GM23338 (cell line): ENCODE data around the gene CASK. TPM values are rescaled to one million over a fixed set of nuclear protein-coding genes. Genes with fewer than 3 reads are reported as not detected.

Source experiments
- ATAC-seq: fragments of 200-7000 bp; cut with Tn5 transposase; 3 replicates; pipeline ENCODE4 v1.9.1; 2020
- DNase-seq: peaks from one replicate; pipeline ENCODE4 v3.0.0-alpha.2; 2015; ENCODE audit warnings: low spot score
- H2AFZ ChIP-seq: fragments of 200-600 bp; sonication (generic); 2 replicates; pipeline ENCODE4 v1.8.0; 2016; ENCODE audit warnings: antibody characterized with exemption, mild to moderate bottlenecking, moderate library complexity
- H3F3A ChIP-seq: fragments of 200-600 bp; sonication (generic); replicated peaks from 2 replicates; pipeline ENCODE4 v1.8.0; 2017; ENCODE audit warnings: antibody characterized with exemption, mixed run types, low read depth
- H3K27ac ChIP-seq: fragments of 200-600 bp; sonication (generic); 2 replicates; pipeline ENCODE4 v1.6.1; 2016; ENCODE audit warnings: low read depth
- H3K27me3 ChIP-seq: fragments of 200-600 bp; sonication (generic); 2 replicates; pipeline ENCODE4 v1.8.0; 2016; ENCODE audit warnings: mild to moderate bottlenecking, mixed run types, moderate library complexity; ENCODE audit not compliant: insufficient read depth
- H3K36me3 ChIP-seq: fragments of 200-600 bp; sonication (generic); 2 replicates; pipeline ENCODE4 v1.8.0; 2016; ENCODE audit warnings: mild to moderate bottlenecking; ENCODE audit not compliant: insufficient read depth
- H3K4me1 ChIP-seq: fragments of 200-600 bp; sonication (generic); 2 replicates; pipeline ENCODE4 v1.8.0; 2016; ENCODE audit warnings: mild to moderate bottlenecking, moderate library complexity; ENCODE audit not compliant: insufficient read depth
- H3K4me2 ChIP-seq: fragments of 200-600 bp; sonication (generic); 2 replicates; pipeline ENCODE4 v1.7.1; 2017; ENCODE audit warnings: mixed run types
- H3K4me3 ChIP-seq: fragments of 200-600 bp; sonication (generic); 2 replicates; pipeline ENCODE4 v1.6.1; 2016; ENCODE audit warnings: mixed run types
- H3K79me2 ChIP-seq: fragments of 200-600 bp; sonication (generic); replicated peaks from 2 replicates; pipeline ENCODE4 v1.8.0; 2017; ENCODE audit warnings: mild to moderate bottlenecking; ENCODE audit not compliant: insufficient read depth
- H3K9me2 ChIP-seq: fragments of 200-600 bp; sonication (generic); 2 replicates; pipeline ENCODE4 v1.8.0; 2017; ENCODE audit not compliant: insufficient read depth
- H4K20me1 ChIP-seq: fragments of 200-600 bp; sonication (generic); replicated peaks from 2 replicates; pipeline ENCODE4 v1.8.0; 2017; ENCODE audit warnings: mild to moderate bottlenecking; ENCODE audit not compliant: insufficient read depth
- H3K27ac Mint-ChIP-seq: 2 replicates; pipeline ENCODE4 v1.8.0; 2020; ENCODE audit warnings: inconsistent platforms, mild to moderate bottlenecking, moderate library complexity, mixed read lengths
- H3K27me3 Mint-ChIP-seq: 3 replicates; pipeline ENCODE4 v1.8.0; 2022; ENCODE audit warnings: low read depth, mild to moderate bottlenecking, moderate library complexity, mixed read lengths, inconsistent platforms; ENCODE audit not compliant: insufficient read depth, poor library complexity
- H3K36me3 Mint-ChIP-seq: 3 replicates; pipeline ENCODE4 v1.8.0; 2021; ENCODE audit warnings: low read depth, mild to moderate bottlenecking, inconsistent platforms, moderate library complexity, mixed read lengths
- H3K4me1 Mint-ChIP-seq: 3 replicates; pipeline ENCODE4 v1.8.0; 2020; ENCODE audit warnings: mild to moderate bottlenecking, inconsistent platforms, mixed read lengths
- H3K4me3 Mint-ChIP-seq: 3 replicates; pipeline ENCODE4 v1.8.0; 2021; ENCODE audit warnings: moderate library complexity, mild to moderate bottlenecking, inconsistent platforms, mixed read lengths
- H3K9me3 Mint-ChIP-seq: 3 replicates; pipeline ENCODE4 v1.8.0; 2020; ENCODE audit warnings: moderate library complexity, mild to moderate bottlenecking, inconsistent platforms, mixed read lengths
- CREB1 ChIP-seq: fragments of 250-450 bp; sonication (Bioruptor Pico); IDR thresholded peaks from 2 replicates; pipeline ENCODE4 v1.5.0; 2020; ENCODE audit warnings: low read depth, mild to moderate bottlenecking, moderate library complexity
- ETS1 ChIP-seq: IDR thresholded peaks from 2 replicates; pipeline ENCODE4 v1.6.1; 2016; ENCODE audit warnings: antibody characterized with exemption
- EZH2 ChIP-seq: fragments of 200-600 bp; sonication (generic); IDR thresholded peaks from one replicate; pipeline ENCODE4 v1.8.0; 2017; ENCODE audit warnings: antibody characterized with exemption, mild to moderate bottlenecking, low read depth; ENCODE audit not compliant: unreplicated experiment
- JUNB ChIP-seq: IDR thresholded peaks from one replicate; pipeline ENCODE4 v1.6.1; 2016; ENCODE audit warnings: antibody characterized with exemption; ENCODE audit not compliant: unreplicated experiment
- POLR2AphosphoS5 ChIP-seq: IDR thresholded peaks from 2 replicates; pipeline ENCODE4 v1.6.1; 2016; ENCODE audit warnings: antibody characterized with exemption, low read depth
- ZNF114 ChIP-seq: fragments of 250-450 bp; sonication (Bioruptor Pico); IDR thresholded peaks from 2 replicates; pipeline ENCODE4 v1.5.0; 2020; ENCODE audit warnings: mild to moderate bottlenecking, moderate library complexity
- ZNF331 ChIP-seq: fragments of 250-450 bp; sonication (Bioruptor Pico); IDR thresholded peaks from 2 replicates; pipeline ENCODE4 v1.5.0; 2020; ENCODE audit warnings: low read depth, mild to moderate bottlenecking, moderate library complexity
- ZNF462 ChIP-seq: fragments of 250-450 bp; sonication (Bioruptor Pico); IDR thresholded peaks from 2 replicates; pipeline ENCODE4 v1.5.0; 2020; ENCODE audit warnings: mild to moderate bottlenecking, moderate library complexity
- polyA plus RNA-seq: library from polyadenylated mRNA; unstranded; fragments of >200 nt; fragmentation: Nextera tagmentation; extraction: Ambion mirVana; gene quantifications from 2 replicates; pipeline ENCODE4 v1.2.1, GENCODE V29; 2016
- total RNA-seq: library from RNA; depleted of rRNA; stranded (reverse); fragments of >200 nt; shearing (Covaris generic); gene quantifications from 2 replicates; pipeline ENCODE4 v1.2.3, GENCODE V29; 2014

The CASK gene
- total and polyA plus RNA-seq, 2 experiments from 2014 or later, result 15.3 to 44.4 TPM

GRCh38 chrX:41722214-41722613 lies 201.1 kb downstream of the CASK start (continued):
- TF ChIP-seq ZNF462 (CRISPR knock-in tag) (no peak), EZH2 (no peak), ZNF331 (no peak), JUNB (no peak)

GRCh38 chrX:41721590-41721989 lies 201.8 kb downstream of the CASK start:
- Histone ChIP-seq H3K9me2 (no peaks in the 10 kb centered on the region), H3F3A (no peaks in the 10 kb centered on the region), H3K27me3 (no peaks in the 10 kb centered on the region), H3K4me2 (no peak overlapping the region), H3K4me3 (no peak overlapping the region), H2AFZ (no peak overlapping the region), H3K4me1 (no peaks in the 10 kb centered on the region), H4K20me1 (no peaks in the 10 kb centered on the region), H3K36me3 (no peaks in the 10 kb centered on the region), H3K27ac (no peak overlapping the region), H3K79me2 (no peaks in the 10 kb centered on the region)
- ATAC-seq (no peak), DNase-seq (no peak)
- Mint-ChIP-seq H3K4me1 (no peaks in the 10 kb centered on the region), H3K27ac (no peak overlapping the region), H3K36me3 (peaks cover 47% of the 10 kb centered on the region), H3K9me3 (peaks cover 34% of the 10 kb centered on the region), H3K27me3 (peaks cover 4% of the 10 kb centered on the region), H3K4me3 (no peak overlapping the region)
- TF ChIP-seq ZNF331, result no peak
- no peak for TF ChIP-seq ETS1
- TF ChIP-seq ZNF462 (CRISPR knock-in tag), result no peak
- TF ChIP-seq POLR2AphosphoS5, result no peak
- TF ChIP-seq EZH2, result no peak
- TF ChIP-seq JUNB, result no peak
- no peak for TF ChIP-seq ZNF114 (CRISPR knock-in tag)
- no peak for TF ChIP-seq CREB1 (CRISPR knock-in tag)
